Esophagus muscularis mucosa (tissue), 4 donors: ENCODE results near the gene ANKRD11. TPM values are rescaled to one million over a fixed set of nuclear protein-coding genes. Genes with fewer than 3 reads are reported as not detected.

Experiments used
- DNase-seq: peaks from one replicate; pipeline ENCODE4 v3.0.0-alpha.2; 2017; ENCODE audit errors: extremely low spot score
- H3K27ac ChIP-seq, 4 donors: fragments of 200-600 bp; sonication (generic); replicated peaks in 1 of 4; 1 replicate in 3 of 4; 2 replicates in 1 of 4; pipeline ENCODE4 v1.5.1; 2016 to 2019; ENCODE audit warnings: mild to moderate bottlenecking in 1 of 4
- H3K27me3 ChIP-seq, 4 donors: fragments of 200-600 bp; sonication (generic); one replicate each; pipeline versions ENCODE4 v1.5.1 to v1.6.0; 2016 to 2019
- H3K36me3 ChIP-seq, 4 donors: fragments of 200-600 bp; sonication (generic); one replicate each; pipeline ENCODE4 v1.5.1; 2016 to 2019
- H3K4me1 ChIP-seq, 4 donors: fragments of 200-600 bp; sonication (generic); one replicate each; pipeline ENCODE4 v1.5.1; 2016 to 2019
- H3K4me3 ChIP-seq, 4 donors: fragments of 200-600 bp; sonication (generic); 1 replicate in 2 of 4; 2 replicates in 2 of 4; pipeline ENCODE4 v1.5.1; 2016 to 2019; ENCODE audit warnings: mild to moderate bottlenecking in 4 of 4, moderate library complexity in 1 of 4
- H3K9me3 ChIP-seq, 4 donors: fragments of 200-600 bp; sonication (generic); 1 replicate in 3 of 4; 2 replicates in 1 of 4; pipeline ENCODE4 v1.5.1; 2016 to 2019
- EP300 ChIP-seq: sonication (generic); formaldehyde crosslinking; IDR thresholded peaks from one replicate; pipeline ENCODE4 v1.6.1; 2017; ENCODE audit warnings: antibody characterized with exemption
- POLR2A ChIP-seq: fragments of 450-650 bp; IDR thresholded peaks from one replicate; pipeline ENCODE4 v1.6.1; 2017; ENCODE audit warnings: antibody characterized with exemption, moderate library complexity, mild to moderate bottlenecking, low read depth
- POLR2AphosphoS5 ChIP-seq, 2 donors: sonication (generic); formaldehyde crosslinking; IDR thresholded peaks; one replicate each; pipeline ENCODE4 v1.6.1; 2017; ENCODE audit warnings: antibody characterized with exemption in 2 of 2
- WGBS: methylation state at CpG from one replicate; pipeline ENCODE4 v1.1.5; 2018; 5-methylcytosine and 5-hydroxymethylcytosine counted together
- intact Hi-C: fragments of 100-400 bp; cut with DNase I; formaldehyde crosslinking; loops from one replicate; pipeline ENCODE4 v1.15.1; 2023
- total RNA-seq, 4 donors: library from RNA; depleted of rRNA; stranded (reverse); fragments of >200 nt; gene quantifications; one replicate each; pipeline versions ENCODE4 v1.1.0 to v1.2.1, GENCODE V29; 2016
- TF ChIP-seq, protein P1 (sequence below), 3 experiments: fragments of 200-600 bp in 2 of 3; fragments of 450-650 bp in 1 of 3; sonication (generic) in 2 of 3; IDR thresholded peaks; one replicate each; pipeline ENCODE4 v1.5.1; 2017 to 2019; ENCODE audit warnings: antibody characterized with exemption in 3 of 3, mild to moderate bottlenecking in 2 of 3, moderate library complexity in 1 of 3

ANKRD11 gene
- total RNA-seq, 4 donors from 2014 or later = 60.8 to 119 (median 105) TPM

DNA sequence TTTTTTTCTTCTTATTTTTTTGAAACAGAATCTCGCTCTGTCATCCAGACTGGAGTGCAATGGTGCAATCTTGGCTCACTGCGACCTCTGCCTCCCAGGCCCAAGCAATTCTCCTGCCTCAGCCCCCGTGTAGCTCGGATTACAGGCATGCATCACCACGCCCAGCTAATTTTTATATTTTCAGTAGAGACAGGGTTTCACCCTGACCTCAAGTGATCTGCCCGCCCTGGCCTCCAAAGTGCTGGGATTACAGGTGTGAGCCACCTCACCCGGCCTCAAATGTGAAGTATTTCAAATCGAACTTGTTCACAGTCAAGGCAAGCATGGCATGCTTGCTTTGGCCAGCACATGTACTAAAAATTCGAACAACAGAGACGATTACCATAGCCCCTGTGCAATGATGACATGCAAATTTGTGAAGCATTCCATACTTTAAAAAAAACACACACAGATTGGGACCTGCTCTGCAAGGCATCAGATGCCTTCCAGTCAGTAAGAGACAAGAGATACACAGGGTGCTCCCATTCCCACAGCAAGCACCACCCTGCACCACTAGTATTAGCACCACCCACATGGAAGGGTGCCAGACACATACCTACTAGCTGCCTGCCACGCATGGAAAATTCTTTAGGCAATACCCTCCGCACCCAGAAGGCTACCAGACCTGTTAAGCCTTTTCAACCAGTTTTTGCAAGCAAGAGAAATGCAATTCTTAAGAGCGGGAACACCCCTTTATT, 47.2 kb downstream of the ANKRD11 start:
- intact Hi-C loops = no loop called here
- Histone ChIP-seq H3K9me3 (no peaks in the 10 kb centered on the region), H3K27ac (peak overlapping the region; percentile 58 to 79 (median 68)), H3K27me3 (no peaks in the 10 kb centered on the region), H3K4me3 (no peak overlapping the region), H3K36me3 (no peaks in the 10 kb centered on the region), H3K4me1 (peaks cover 75 to 99% (median 96%) of the 10 kb centered on the region in 4 donors)
- TF ChIP-seq EP300 = no peak
- TF ChIP-seq, protein P1, sequence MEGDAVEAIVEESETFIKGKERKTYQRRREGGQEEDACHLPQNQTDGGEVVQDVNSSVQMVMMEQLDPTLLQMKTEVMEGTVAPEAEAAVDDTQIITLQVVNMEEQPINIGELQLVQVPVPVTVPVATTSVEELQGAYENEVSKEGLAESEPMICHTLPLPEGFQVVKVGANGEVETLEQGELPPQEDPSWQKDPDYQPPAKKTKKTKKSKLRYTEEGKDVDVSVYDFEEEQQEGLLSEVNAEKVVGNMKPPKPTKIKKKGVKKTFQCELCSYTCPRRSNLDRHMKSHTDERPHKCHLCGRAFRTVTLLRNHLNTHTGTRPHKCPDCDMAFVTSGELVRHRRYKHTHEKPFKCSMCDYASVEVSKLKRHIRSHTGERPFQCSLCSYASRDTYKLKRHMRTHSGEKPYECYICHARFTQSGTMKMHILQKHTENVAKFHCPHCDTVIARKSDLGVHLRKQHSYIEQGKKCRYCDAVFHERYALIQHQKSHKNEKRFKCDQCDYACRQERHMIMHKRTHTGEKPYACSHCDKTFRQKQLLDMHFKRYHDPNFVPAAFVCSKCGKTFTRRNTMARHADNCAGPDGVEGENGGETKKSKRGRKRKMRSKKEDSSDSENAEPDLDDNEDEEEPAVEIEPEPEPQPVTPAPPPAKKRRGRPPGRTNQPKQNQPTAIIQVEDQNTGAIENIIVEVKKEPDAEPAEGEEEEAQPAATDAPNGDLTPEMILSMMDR (IDR thresholded peaks at IDR 0.05) = peak in 1 of 3 experiments; percentile 28
- no peak for DNase-seq
- 45% methylated on average over 13 of the region's 13 CpGs for WGBS

DNA sequence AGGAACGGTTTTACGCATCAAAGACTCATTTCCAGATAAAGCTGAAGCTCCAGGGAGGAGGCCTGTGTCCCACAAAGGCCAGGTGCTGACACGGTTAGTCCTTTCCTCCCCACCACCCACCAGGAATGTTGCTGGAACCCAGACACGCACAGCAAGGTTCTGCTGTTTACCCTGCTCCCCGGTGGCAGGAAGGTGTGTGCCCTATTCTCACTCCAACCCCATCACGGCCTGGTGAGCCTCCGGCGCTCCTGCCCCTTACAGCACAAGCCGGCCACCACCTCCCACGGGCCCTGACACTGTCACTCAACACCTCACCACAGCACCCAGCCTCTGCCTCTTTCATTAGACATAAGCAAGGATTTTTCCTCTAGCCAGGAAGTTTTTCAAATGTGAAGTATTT, 47.8 kb downstream of the ANKRD11 start:
- peak overlapping the region in 1 of 4 donors; percentile 1 for H3K4me3 ChIP-seq
- no peaks in the 10 kb centered on the region for H3K27me3 ChIP-seq
- WGBS = 36% methylated on average over 10 of the region's 10 CpGs
- no peak for TF ChIP-seq POLR2A
- TF ChIP-seq, protein P1 (IDR thresholded peaks at IDR 0.05) = no peak
- TF ChIP-seq POLR2AphosphoS5 (IDR thresholded peaks at IDR 0.05) = no peak
- no peak for TF ChIP-seq EP300
- no peak for DNase-seq
- intact Hi-C loops = no loop called here
- H3K36me3 ChIP-seq = no peaks in the 10 kb centered on the region
- H3K27ac ChIP-seq = peak overlapping the region; percentile 58 to 79 (median 68)
- no peaks in the 10 kb centered on the region for H3K9me3 ChIP-seq
- H3K4me1 ChIP-seq = peaks cover 79 to 99% (median 96%) of the 10 kb centered on the region in 4 donors

DNA sequence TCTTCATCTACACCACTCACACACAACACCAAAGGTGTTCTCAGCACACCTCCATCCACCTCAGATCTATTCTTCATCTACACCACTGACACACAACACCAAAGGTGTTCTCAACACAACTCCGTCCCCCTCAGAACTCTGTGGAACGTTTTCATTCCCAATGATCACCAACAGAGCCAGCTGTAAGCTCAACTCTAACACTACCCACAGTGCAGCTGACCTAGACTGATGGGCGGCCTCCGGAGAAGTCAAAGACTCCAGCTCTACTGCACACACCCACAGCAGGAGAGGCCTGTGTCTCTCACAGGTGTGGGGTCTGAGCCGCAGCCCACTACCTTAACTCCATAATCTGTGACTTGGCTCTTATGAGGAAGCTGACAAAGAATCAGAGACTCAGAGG, 50.7 kb downstream of the ANKRD11 start:
- Histone ChIP-seq H3K36me3 (no peaks in the 10 kb centered on the region), H3K27me3 (no peaks in the 10 kb centered on the region), H3K4me1 (peaks cover 64 to 96% (median 85%) of the 10 kb centered on the region in 4 donors), H3K4me3 (no peak overlapping the region), H3K9me3 (no peaks in the 10 kb centered on the region), H3K27ac (peak overlapping the region in 1 of 4 donors; percentile 13)
- no peak for DNase-seq
- 90% methylated on average over 5 of the region's 5 CpGs for WGBS
- intact Hi-C loops = no loop called here
- TF ChIP-seq EP300 (no peak), POLR2AphosphoS5 (IDR thresholded peaks at IDR 0.05) (no peak), POLR2A (no peak)
- TF ChIP-seq, protein P1 (IDR thresholded peaks at IDR 0.05) = no peak

DNA sequence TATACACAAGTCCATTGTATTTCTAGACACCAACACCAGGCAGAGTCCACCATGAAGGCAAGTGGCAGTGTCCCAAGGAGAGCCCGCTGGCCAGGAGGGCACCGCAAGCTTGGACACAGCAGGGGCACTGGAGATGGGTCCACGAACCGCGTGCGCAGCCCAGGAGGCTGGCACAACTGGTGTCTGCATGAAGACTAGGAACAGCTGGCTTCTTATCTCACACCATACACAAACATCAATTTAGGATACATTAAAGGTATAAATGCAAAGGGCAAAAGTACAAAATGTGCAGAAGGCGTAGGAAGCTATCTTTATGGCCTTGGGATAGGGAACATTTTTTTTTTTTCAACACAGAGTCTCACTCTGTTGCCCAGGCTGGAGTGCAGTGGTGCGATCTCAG, 52.4 kb downstream of the ANKRD11 start:
- TF ChIP-seq, protein P1 (IDR thresholded peaks at IDR 0.05) = no peak
- 96% methylated on average over 8 of the region's 8 CpGs for WGBS
- H3K36me3 ChIP-seq = no peaks in the 10 kb centered on the region
- no peak for DNase-seq
- H3K27me3 ChIP-seq = no peaks in the 10 kb centered on the region
- no peak overlapping the region for H3K27ac ChIP-seq
- H3K4me3 ChIP-seq = no peak overlapping the region
- no peaks in the 10 kb centered on the region for H3K9me3 ChIP-seq
- H3K4me1 ChIP-seq = peaks cover 62 to 96% (median 84%) of the 10 kb centered on the region in 4 donors
- intact Hi-C loops = no loop called here
